MM.1S (cell line): ENCODE results near the gene IHH.

Experiments used
- DNase-seq: peaks from one replicate; pipeline ENCODE4 v3.0.0-alpha.2; 2015
- H2AFZ ChIP-seq: fragments of 300-600 bp; sonication (generic); 2 replicates; pipeline ENCODE4 v1.6.0; 2016; ENCODE audit warnings: antibody characterized with exemption, low read length
- H3F3A ChIP-seq: fragments of 300-600 bp; sonication (generic); 2 replicates; pipeline ENCODE4 v1.6.1; 2016; ENCODE audit warnings: mild to moderate bottlenecking, antibody characterized with exemption, low read length, moderate library complexity, mixed read lengths; ENCODE audit not compliant: insufficient read depth
- H3K27ac ChIP-seq: fragments of 300-600 bp; sonication (generic); 2 replicates; pipeline ENCODE4 v1.5.1; 2016; ENCODE audit warnings: mild to moderate bottlenecking, low read length
- H3K27me3 ChIP-seq: fragments of 300-600 bp; sonication (generic); replicated peaks from 2 replicates; pipeline ENCODE4 v1.6.0; 2016; ENCODE audit warnings: low read length; ENCODE audit not compliant: insufficient read depth
- H3K36me3 ChIP-seq: fragments of 300-600 bp; sonication (generic); replicated peaks from 2 replicates; pipeline ENCODE4 v1.6.1; 2016; ENCODE audit warnings: mild to moderate bottlenecking, low read length, mixed read lengths; ENCODE audit not compliant: insufficient read depth
- H3K4me1 ChIP-seq: fragments of 300-600 bp; sonication (generic); 2 replicates; pipeline ENCODE4 v1.6.1; 2016; ENCODE audit warnings: low read length, mixed read lengths
- H3K4me2 ChIP-seq: fragments of 300-600 bp; sonication (generic); 2 replicates; pipeline ENCODE4 v1.6.0; 2016; ENCODE audit warnings: low read depth, low read length
- H3K4me3 ChIP-seq: fragments of 300-600 bp; sonication (generic); 2 replicates; pipeline ENCODE4 v1.5.1; 2016; ENCODE audit warnings: low read length, mixed read lengths
- H3K79me2 ChIP-seq: fragments of 300-600 bp; sonication (generic); 2 replicates; pipeline ENCODE4 v1.6.1; 2016; ENCODE audit warnings: mixed run types, low read length, mixed read lengths
- H3K9ac ChIP-seq: fragments of 300-600 bp; sonication (generic); 2 replicates; pipeline ENCODE4 v1.6.1; 2016; ENCODE audit warnings: low read length, mixed read lengths
- H3K9me2 ChIP-seq: fragments of 300-600 bp; sonication (generic); replicated peaks from 2 replicates; pipeline ENCODE4 v1.6.1; 2016; ENCODE audit warnings: mild to moderate bottlenecking, low read length, mixed read lengths; ENCODE audit not compliant: insufficient read depth
- H3K9me3 ChIP-seq: fragments of 300-600 bp; sonication (generic); replicated peaks from 2 replicates; pipeline ENCODE4 v1.6.1; 2016; ENCODE audit warnings: mild to moderate bottlenecking, low read length, mixed read lengths; ENCODE audit not compliant: insufficient read depth
- H4K20me1 ChIP-seq: fragments of 300-600 bp; sonication (generic); 2 replicates; pipeline ENCODE4 v1.6.1; 2016; ENCODE audit warnings: mild to moderate bottlenecking, low read length, moderate library complexity, mixed read lengths; ENCODE audit not compliant: insufficient read depth
- EZH2 ChIP-seq: fragments of 300-600 bp; sonication (generic); optimal IDR thresholded peaks from 2 replicates; pipeline ENCODE3; 2017; ENCODE audit warnings: low read depth, mild to moderate bottlenecking, antibody characterized with exemption, low read length, mixed read lengths
- EZH2phosphoT487 ChIP-seq: fragments of 300-600 bp; sonication (generic); IDR thresholded peaks from 2 replicates; pipeline ENCODE4 v1.6.1; 2018; ENCODE audit warnings: antibody characterized with exemption, low read length
- TF ChIP-seq, protein P1 (sequence below): fragments of 300-600 bp; sonication (generic); IDR thresholded peaks from 2 replicates; pipeline ENCODE4 v1.5.1; 2016; ENCODE audit warnings: antibody characterized with exemption, low read length, mixed read lengths

IHH gene

DNA sequence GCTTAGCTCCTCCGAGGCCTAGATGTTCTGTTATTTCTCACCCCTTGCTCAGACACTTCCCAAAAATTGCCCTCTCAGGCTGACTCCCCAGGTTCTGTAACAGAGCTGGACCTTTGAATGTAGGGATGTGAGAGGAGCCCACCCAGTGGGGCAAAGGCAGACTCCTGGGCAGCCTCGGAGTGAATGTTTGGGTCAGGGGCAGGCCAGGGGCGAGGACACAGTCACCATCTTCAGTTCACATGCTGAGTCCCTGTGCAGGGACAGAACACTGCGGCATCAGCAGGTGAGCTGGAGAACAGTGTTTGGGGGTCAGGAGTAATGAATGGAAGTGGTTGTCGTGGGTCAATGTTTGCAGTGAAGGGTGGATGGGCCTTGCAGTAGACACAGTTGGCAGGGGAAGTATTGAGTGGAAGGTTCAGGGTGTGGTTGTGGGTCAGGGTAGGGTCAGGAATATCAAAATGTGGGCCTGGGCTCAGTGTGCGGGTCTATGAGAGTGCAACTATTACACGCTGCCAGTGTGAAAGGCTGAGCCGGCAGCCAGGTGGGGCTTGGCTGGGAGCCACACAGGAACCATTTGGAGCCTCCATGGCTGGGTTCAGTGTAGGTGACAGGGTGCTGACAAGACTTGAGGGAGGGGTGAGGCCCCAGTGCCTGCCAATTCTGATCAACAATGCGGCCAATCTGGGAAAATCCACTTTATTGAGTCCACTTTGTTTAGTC, 4.4 kb downstream of the IHH start:
- Histone ChIP-seq H3K4me3 (no peak overlapping the region), H3K9me2 (no peaks in the 10 kb centered on the region), H3K27ac (no peak overlapping the region), H3K4me1 (no peaks in the 10 kb centered on the region), H3K27me3 (peaks cover 60% of the 10 kb centered on the region), H3K9me3 (no peaks in the 10 kb centered on the region), H4K20me1 (no peaks in the 10 kb centered on the region), H3K36me3 (no peaks in the 10 kb centered on the region), H3K79me2 (no peaks in the 10 kb centered on the region), H3F3A (no peaks in the 10 kb centered on the region), H3K4me2 (no peak overlapping the region), H3K9ac (no peak overlapping the region), H2AFZ (no peak overlapping the region)
- no peak for TF ChIP-seq EZH2
- TF ChIP-seq, protein P1, sequence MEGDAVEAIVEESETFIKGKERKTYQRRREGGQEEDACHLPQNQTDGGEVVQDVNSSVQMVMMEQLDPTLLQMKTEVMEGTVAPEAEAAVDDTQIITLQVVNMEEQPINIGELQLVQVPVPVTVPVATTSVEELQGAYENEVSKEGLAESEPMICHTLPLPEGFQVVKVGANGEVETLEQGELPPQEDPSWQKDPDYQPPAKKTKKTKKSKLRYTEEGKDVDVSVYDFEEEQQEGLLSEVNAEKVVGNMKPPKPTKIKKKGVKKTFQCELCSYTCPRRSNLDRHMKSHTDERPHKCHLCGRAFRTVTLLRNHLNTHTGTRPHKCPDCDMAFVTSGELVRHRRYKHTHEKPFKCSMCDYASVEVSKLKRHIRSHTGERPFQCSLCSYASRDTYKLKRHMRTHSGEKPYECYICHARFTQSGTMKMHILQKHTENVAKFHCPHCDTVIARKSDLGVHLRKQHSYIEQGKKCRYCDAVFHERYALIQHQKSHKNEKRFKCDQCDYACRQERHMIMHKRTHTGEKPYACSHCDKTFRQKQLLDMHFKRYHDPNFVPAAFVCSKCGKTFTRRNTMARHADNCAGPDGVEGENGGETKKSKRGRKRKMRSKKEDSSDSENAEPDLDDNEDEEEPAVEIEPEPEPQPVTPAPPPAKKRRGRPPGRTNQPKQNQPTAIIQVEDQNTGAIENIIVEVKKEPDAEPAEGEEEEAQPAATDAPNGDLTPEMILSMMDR = no peak
- no peak for TF ChIP-seq EZH2phosphoT487
- DNase-seq = no peak

DNA sequence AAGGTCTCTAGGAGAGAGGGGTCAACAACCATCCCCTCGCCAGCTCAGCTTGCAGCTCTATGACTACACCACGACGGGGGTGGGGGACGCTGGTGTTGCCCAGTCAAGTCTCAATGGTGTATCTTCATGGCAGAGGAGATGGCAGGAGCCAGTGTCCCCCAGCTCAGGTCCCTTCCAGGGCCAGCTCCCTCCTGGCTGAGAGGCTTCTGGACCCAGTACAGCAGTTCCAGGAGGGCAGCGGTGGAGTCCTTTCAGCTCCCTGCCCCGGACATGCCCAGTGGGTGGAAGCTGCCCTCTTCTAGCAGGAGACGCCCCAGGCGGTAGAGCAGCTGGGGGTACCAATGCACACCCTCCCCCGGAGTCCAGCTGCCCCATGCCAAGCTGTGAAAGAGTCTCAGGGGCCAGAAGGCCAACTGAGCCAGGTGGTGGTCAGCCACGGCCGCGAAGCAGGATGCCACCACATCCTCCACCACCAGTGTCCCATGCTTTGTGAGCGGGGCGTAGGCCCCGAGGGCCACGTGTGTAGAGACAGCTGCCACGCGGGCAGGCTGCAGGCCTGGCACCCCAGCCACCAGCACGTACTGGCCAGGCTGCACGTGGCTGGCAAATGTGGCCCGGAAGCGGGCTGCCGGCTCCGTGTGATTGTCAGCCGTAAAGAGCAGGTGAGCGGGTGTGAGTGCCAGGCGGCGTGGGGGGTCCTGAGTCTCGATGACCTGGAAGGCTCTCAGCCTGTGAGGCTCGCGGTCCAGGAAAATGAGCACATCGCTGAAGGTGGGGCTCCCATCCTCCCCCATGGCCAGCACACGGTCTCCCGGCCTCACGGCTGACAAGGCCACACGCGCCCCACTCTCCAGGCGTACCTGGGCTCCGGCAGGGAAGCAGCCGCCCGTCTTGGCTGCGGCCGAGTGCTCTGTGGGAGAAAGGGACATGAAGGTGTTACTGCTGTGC, 5.5 kb downstream of the IHH start:
- Histone ChIP-seq H2AFZ (no peak overlapping the region), H3K4me1 (no peaks in the 10 kb centered on the region), H3K9ac (no peak overlapping the region), H3K9me3 (no peaks in the 10 kb centered on the region), H4K20me1 (no peaks in the 10 kb centered on the region), H3K9me2 (no peaks in the 10 kb centered on the region), H3K4me2 (no peak overlapping the region), H3K36me3 (no peaks in the 10 kb centered on the region), H3F3A (no peaks in the 10 kb centered on the region), H3K79me2 (no peaks in the 10 kb centered on the region), H3K4me3 (no peak overlapping the region), H3K27me3 (peaks cover 68% of the 10 kb centered on the region), H3K27ac (no peak overlapping the region)
- TF ChIP-seq EZH2phosphoT487 (no peak), EZH2 (no peak)
- TF ChIP-seq, protein P1 = no peak
- DNase-seq = no peak

DNA sequence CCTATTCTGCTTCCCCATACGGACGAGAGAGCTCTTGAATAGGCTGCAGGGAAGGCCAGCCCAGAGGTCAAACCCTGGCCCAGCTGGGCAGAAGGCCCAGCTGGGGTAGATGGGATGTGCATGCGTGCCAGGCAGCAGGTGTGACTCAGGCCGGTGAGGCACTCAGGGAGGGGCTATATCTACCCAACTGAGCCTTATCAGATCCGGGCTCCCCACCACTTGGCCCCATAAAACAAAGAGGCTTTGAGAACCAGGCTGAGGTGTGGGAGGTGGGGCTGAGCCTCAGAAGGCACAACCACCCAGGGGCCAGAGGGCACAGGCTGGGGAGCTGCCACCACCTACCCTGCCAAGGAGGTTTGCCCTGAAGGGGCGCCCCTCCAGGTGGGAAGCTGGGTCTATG, 11.4 kb downstream of the IHH start:
- no peaks in the 10 kb centered on the region for H3K9me3 ChIP-seq
- H3K9me2 ChIP-seq = no peaks in the 10 kb centered on the region
- no peak overlapping the region for H3K4me3 ChIP-seq
- peaks cover 62% of the 10 kb centered on the region for H3K27me3 ChIP-seq
- H4K20me1 ChIP-seq = no peaks in the 10 kb centered on the region
- no peaks in the 10 kb centered on the region for H3K36me3 ChIP-seq
- H3K4me1 ChIP-seq = no peaks in the 10 kb centered on the region
- no peak overlapping the region for H3K9ac ChIP-seq
- DNase-seq = no peak
- no peak overlapping the region for H2AFZ ChIP-seq
- H3K4me2 ChIP-seq = no peak overlapping the region
- no peak overlapping the region for H3K27ac ChIP-seq
- no peaks in the 10 kb centered on the region for H3K79me2 ChIP-seq
- no peaks in the 10 kb centered on the region for H3F3A ChIP-seq
- TF ChIP-seq EZH2phosphoT487 (no peak), EZH2 (no peak)
- TF ChIP-seq, protein P1 = no peak
